H1 (cell line): ENCODE data around the gene THADA. TPM values are rescaled to one million over a fixed set of nuclear protein-coding genes. Genes with fewer than 3 reads are reported as not detected.

Source experiments
- CTCF ChIA-PET: fragments of 300-600 bp; sonication (Branson Sonifier 250); formaldehyde crosslinking; loops from one replicate; lab custom pipeline; 2021; ENCODE audit not compliant: partially characterized antibody; lab: Charles Lee
- POLR2A ChIA-PET: fragments of 300-600 bp; sonication (Branson Sonifier 250); formaldehyde crosslinking; loops from one replicate; lab custom pipeline; 2021; ENCODE audit warnings: inconsistent platforms; ENCODE audit not compliant: partially characterized antibody; lab: Charles Lee
- DNase-seq, 2 experiments: peaks; one replicate each; pipeline versions ENCODE4 v3.0.0 to v3.0.0-alpha.2; 2010 to 2022; ENCODE audit warnings: low spot score in 2 of 2, low read depth in 1 of 2, mixed read lengths in 1 of 2
- FAIRE-seq: peaks from 2 replicates; lab custom pipeline; 2011; peaks lifted over from hg19 to GRCh38; lab: Jason Lieb, UNC
- H2AFZ ChIP-seq: 2 replicates; pipeline ENCODE4 v1.8.1; 2012; ENCODE audit warnings: low read length, inconsistent platforms
- H2AK5ac ChIP-seq: 2 replicates; pipeline ENCODE4 v1.6.1; 2013; ENCODE audit warnings: low read depth, low read length
- H2BK120ac ChIP-seq: replicated peaks from 2 replicates; pipeline ENCODE3; 2013; ENCODE audit warnings: low read depth, low read length, inconsistent platforms
- H2BK12ac ChIP-seq: 2 replicates; pipeline ENCODE4 v1.6.1; 2013; ENCODE audit warnings: low read depth, low read length
- H2BK15ac ChIP-seq: 2 replicates; pipeline ENCODE4 v1.6.1; 2013; ENCODE audit warnings: low read length
- H2BK20ac ChIP-seq: 2 replicates; pipeline ENCODE4 v1.6.1; 2013; ENCODE audit warnings: low read length
- H2BK5ac ChIP-seq: 2 replicates; pipeline ENCODE4 v1.6.1; 2013; ENCODE audit warnings: low read depth, low read length
- H3K14ac ChIP-seq: 2 replicates; pipeline ENCODE4 v1.6.1; 2013; ENCODE audit warnings: inconsistent platforms; ENCODE audit not compliant: insufficient read length
- H3K18ac ChIP-seq: 2 replicates; pipeline ENCODE4 v1.6.1; 2013; ENCODE audit warnings: low read length; ENCODE audit errors: extremely low read depth
- H3K23ac ChIP-seq: 2 replicates; pipeline ENCODE4 v1.6.1; 2013; ENCODE audit warnings: inconsistent platforms; ENCODE audit not compliant: insufficient read length
- H3K23me2 ChIP-seq: 2 replicates; pipeline ENCODE4 v1.6.1; 2013; ENCODE audit warnings: low read depth, low read length
- H3K27ac ChIP-seq: 2 replicates; pipeline ENCODE4 v1.6.1; 2011; ENCODE audit warnings: low read depth, low read length, inconsistent platforms
- H3K27me3 ChIP-seq, 4 experiments: replicated peaks in 1 of 4; 1 replicate in 1 of 4; 2 replicates in 3 of 4; pipeline versions ENCODE4 v1.6.1 to v1.8.1; 2011 to 2013; ENCODE audit warnings: low read length in 3 of 4, mild to moderate bottlenecking in 3 of 4, inconsistent platforms in 2 of 4, mixed read lengths in 2 of 4, moderate library complexity in 1 of 4; ENCODE audit not compliant: control insufficient read depth in 3 of 4, insufficient read depth in 3 of 4; ENCODE audit errors: extremely low read depth in 1 of 4
- H3K36me3 ChIP-seq, 4 experiments: 2 replicates each; pipeline versions ENCODE4 v1.6.1 to v1.8.1; 2011 to 2013; ENCODE audit warnings: mild to moderate bottlenecking in 4 of 4, low read length in 3 of 4, moderate library complexity in 2 of 4, control low read depth in 1 of 4, inconsistent platforms in 1 of 4; ENCODE audit not compliant: insufficient read depth in 4 of 4, control insufficient read depth in 2 of 4
- H3K4ac ChIP-seq: replicated peaks from 2 replicates; pipeline ENCODE3; 2013; ENCODE audit warnings: low read length, low read depth, mixed read lengths, inconsistent platforms; ENCODE audit not compliant: insufficient read length
- H3K4me1 ChIP-seq, 4 experiments: replicated peaks in 1 of 4; 1 replicate in 1 of 4; 2 replicates in 3 of 4; pipeline versions ENCODE4 v1.6.1 to v1.8.1; 2011 to 2013; ENCODE audit warnings: low read length in 3 of 4, inconsistent platforms in 2 of 4, mixed read lengths in 1 of 4; ENCODE audit not compliant: insufficient read depth in 4 of 4, control insufficient read depth in 3 of 4
- H3K4me2 ChIP-seq, 2 experiments: 2 replicates each; pipeline versions ENCODE4 v1.6.1 to v1.8.1; 2011 to 2013; ENCODE audit warnings: low read depth in 2 of 2, low read length in 2 of 2, control low read depth in 1 of 2, inconsistent platforms in 1 of 2, mild to moderate bottlenecking in 1 of 2; ENCODE audit not compliant: insufficient read depth in 1 of 2
- H3K4me3 ChIP-seq, 4 experiments: fragments of 200-600, 300-600 bp in 1 of 4; sonication (generic), shearing (Covaris generic), sonication (Bioruptor Twin) in 1 of 4; 2 replicates each; pipeline versions ENCODE4 v1.5.1 to v1.8.1; 2011 to 2016; ENCODE audit warnings: low read length in 4 of 4, low read depth in 3 of 4, control low read depth in 2 of 4, inconsistent platforms in 2 of 4, mild to moderate bottlenecking in 2 of 4, mixed read lengths in 1 of 4, moderate library complexity in 1 of 4; ENCODE audit not compliant: insufficient read depth in 2 of 4; ENCODE audit errors: extremely low read depth in 1 of 4
- H3K56ac ChIP-seq: replicated peaks from 2 replicates; pipeline ENCODE3; 2013; ENCODE audit warnings: low read depth, mild to moderate bottlenecking, mixed read lengths, low read length, inconsistent platforms; ENCODE audit not compliant: insufficient read length
- H3K79me1 ChIP-seq: 2 replicates; pipeline ENCODE4 v1.6.1; 2013; ENCODE audit warnings: low read depth, low read length, control low read depth
- H3K79me2 ChIP-seq, 2 experiments: 2 replicates each; pipeline versions ENCODE4 v1.6.1 to v1.8.1; 2012 to 2013; ENCODE audit warnings: low read length in 2 of 2, mild to moderate bottlenecking in 2 of 2, inconsistent platforms in 1 of 2; ENCODE audit not compliant: insufficient read depth in 2 of 2, control insufficient read depth in 1 of 2
- H3K9ac ChIP-seq, 4 experiments: replicated peaks in 1 of 4; 1 replicate in 1 of 4; 2 replicates in 3 of 4; pipeline versions ENCODE4 v1.6.1 to v1.8.1; 2011 to 2013; ENCODE audit warnings: low read depth in 3 of 4, low read length in 3 of 4, control low read depth in 2 of 4, mild to moderate bottlenecking in 2 of 4, moderate library complexity in 2 of 4, inconsistent platforms in 1 of 4; ENCODE audit errors: extremely low read depth in 1 of 4
- H3K9me3 ChIP-seq, 2 experiments: 2 replicates each; pipeline versions ENCODE4 v1.6.1 to v1.8.1; 2012 to 2013; ENCODE audit warnings: mild to moderate bottlenecking in 2 of 2, moderate library complexity in 2 of 2, control low read depth in 1 of 2, inconsistent platforms in 1 of 2, low read depth in 1 of 2, low read length in 1 of 2, mixed read lengths in 1 of 2; ENCODE audit not compliant: insufficient read depth in 2 of 2
- H4K20me1 ChIP-seq, 2 experiments: replicated peaks in 1 of 2; 2 replicates each; pipeline versions ENCODE3 to v1.8.1; 2011 to 2013; ENCODE audit warnings: inconsistent platforms in 2 of 2, low read length in 2 of 2, mild to moderate bottlenecking in 1 of 2; ENCODE audit not compliant: insufficient read depth in 2 of 2, control insufficient read depth in 1 of 2
- H4K5ac ChIP-seq: 2 replicates; pipeline ENCODE4 v1.6.1; 2013; ENCODE audit warnings: low read length, low read depth, mixed read lengths, inconsistent platforms; ENCODE audit not compliant: insufficient read length
- H4K8ac ChIP-seq: 2 replicates; pipeline ENCODE4 v1.8.0; 2013; ENCODE audit warnings: mild to moderate bottlenecking, moderate library complexity, low read length, inconsistent platforms; ENCODE audit not compliant: insufficient read depth; ENCODE audit errors: extremely low read depth
- H4K91ac ChIP-seq: replicated peaks from 2 replicates; pipeline ENCODE3; 2013; ENCODE audit warnings: low read length, mixed read lengths, inconsistent platforms; ENCODE audit not compliant: insufficient read length
- ASH2L ChIP-seq: fragments of 200-600, 300-600 bp; sonication (generic); IDR thresholded peaks from one replicate; pipeline ENCODE4 v1.7.1; 2017; ENCODE audit warnings: low read length
- ATF3 ChIP-seq: IDR thresholded peaks from 2 replicates; pipeline ENCODE4 v1.6.1; 2011; ENCODE audit warnings: low read depth, mild to moderate bottlenecking, low read length; ENCODE audit not compliant: insufficient read depth
- BCL11A ChIP-seq, 2 experiments: IDR thresholded peaks; one replicate each; pipeline ENCODE4 v1.6.1; 2011; ENCODE audit warnings: low read depth in 2 of 2, low read length in 2 of 2, mild to moderate bottlenecking in 2 of 2
- BRCA1 ChIP-seq: IDR thresholded peaks from 2 replicates; pipeline ENCODE4 v1.6.1; 2012; ENCODE audit warnings: low read depth, low read length, improper control_type of control experiment
- CEBPB ChIP-seq: IDR thresholded peaks from 2 replicates; pipeline ENCODE4 v1.6.1; 2012; ENCODE audit warnings: low read depth, low read length
- CREB1 ChIP-seq: IDR thresholded peaks from 2 replicates; pipeline ENCODE4 v1.6.1; 2012; ENCODE audit warnings: inconsistent platforms
- GTF2F1 ChIP-seq: IDR thresholded peaks from 2 replicates; pipeline ENCODE4 v1.6.1; 2012; ENCODE audit warnings: low read depth, low read length, improper control_type of control experiment, borderline replicate concordance
- JUN ChIP-seq: IDR thresholded peaks from 2 replicates; pipeline ENCODE4 v1.6.1; 2011; ENCODE audit warnings: low read depth, mild to moderate bottlenecking, improper control_type of control experiment, low read length
- KDM5A ChIP-seq: fragments of 200-600 bp; IDR thresholded peaks from 2 replicates; pipeline ENCODE4 v1.7.1; 2012; ENCODE audit warnings: mild to moderate bottlenecking, low read length, inconsistent platforms, mixed read lengths
- NANOG ChIP-seq: IDR thresholded peaks from 2 replicates; pipeline ENCODE4 v1.6.1; 2011; ENCODE audit warnings: low read length, low read depth, mild to moderate bottlenecking, inconsistent platforms; ENCODE audit not compliant: insufficient read depth, poor library complexity, severe bottlenecking
- RAD21 ChIP-seq, 2 experiments: IDR thresholded peaks in 1 of 2; conservative IDR thresholded peaks in 1 of 2; 2 replicates each; pipeline ENCODE4 v1.6.1; 2011; ENCODE audit warnings: low read depth in 2 of 2, low read length in 2 of 2, improper control_type of control experiment in 1 of 2, inconsistent platforms in 1 of 2, mild to moderate bottlenecking in 1 of 2, moderate library complexity in 1 of 2
- SRF ChIP-seq: IDR thresholded peaks from 2 replicates; pipeline ENCODE4 v1.6.1; 2011; ENCODE audit warnings: mild to moderate bottlenecking, low read depth, low read length, moderate library complexity
- ZNF274 ChIP-seq: IDR thresholded peaks from 2 replicates; pipeline ENCODE4 v1.7.0; 2012; ENCODE audit warnings: low read length, borderline replicate concordance; ENCODE audit errors: extremely low read depth
- WGBS, 2 experiments: shearing (Covaris generic) in 1 of 2; methylation state at CpG; one replicate each; pipeline versions ENCODE4 v1.1.6 to v1.1.7; 2013 to 2015; ENCODE audit warnings: low lambda C conversion rate in 2 of 2, mixed read lengths in 2 of 2, inconsistent platforms in 1 of 2, low coverage in 1 of 2, missing lambda C conversion rate in 1 of 2; ENCODE audit not compliant: insufficient replicate concordance in 2 of 2, insufficient coverage in 1 of 2, insufficient read length in 1 of 2; ENCODE audit errors: extremely low coverage in 1 of 2, missing lambda C conversion rate in 1 of 2; 5-methylcytosine and 5-hydroxymethylcytosine counted together
- polyA plus RNA-seq, 7 experiments: library from polyadenylated mRNA; depleted of rRNA in 3 of 7; stranded (reverse) in 5 of 7; unstranded in 2 of 7; fragments of >200 nt in 5 of 7; fragments of 200-250 nt in 2 of 7; gene quantifications; 1 replicate in 5 of 7; 2 replicates in 1 of 7; 4 replicates in 1 of 7; pipeline versions ENCODE4 v1.2.1 to v1.2.3, GENCODE V29; 2011 to 2013; ENCODE audit warnings: missing spikeins in 2 of 7, mixed read lengths in 2 of 7
- total RNA-seq: library from RNA; stranded (reverse); fragmentation: NEBNext Ultra II Directional; extraction: Animal tissue kit (Norgen Biotek cat#: 25700); gene quantifications from 2 replicates; pipeline ENCODE4 v1.2.1, GENCODE V29; 2021

The THADA gene
- total and polyA plus RNA-seq, 2 of the 8 experiments (the other 6 are each of a cell fraction or from before 2014, with no cell fraction given), result 22.4 to 26.8 TPM

- Histone ChIP-seq H3K56ac (no peak overlapping the region), H3K79me2 (no peaks in the 10 kb centered on the region), H2AFZ (no peak overlapping the region), H2BK5ac (no peak overlapping the region)
- CTCF ChIA-PET, result no interaction called here
- no peak for TF ChIP-seq JUN
- no peak for TF ChIP-seq RAD21 (IDR thresholded peaks at IDR 0.05 in 1 of 2, conservative IDR thresholded peaks at IDR 0.05 in 1 of 2; ENCODE audit: low read depth in 2 of 2, low read length in 2 of 2)
- no peak for TF ChIP-seq CREB1
- no peak for TF ChIP-seq ATF3
- TF ChIP-seq ZNF274, result no peak
- TF ChIP-seq NANOG, result no peak
- no peak for TF ChIP-seq SRF
- TF ChIP-seq GTF2F1, result no peak
- TF ChIP-seq ASH2L, result no peak
- TF ChIP-seq KDM5A, result no peak
- TF ChIP-seq BRCA1, result no peak
- TF ChIP-seq BCL11A (IDR thresholded peaks at IDR 0.05; ENCODE audit: low read depth in 2 of 2, low read length in 2 of 2), result no peak
- TF ChIP-seq CEBPB, result no peak
- TF ChIP-seq, all 59 proteins: peak for 0
- no peak overlapping the region for H3K9ac ChIP-seq
- H2BK20ac ChIP-seq, result no peak overlapping the region
- no peaks in the 10 kb centered on the region; a peak in 2 of 7 replicates for H3K4me1 ChIP-seq
- no peak overlapping the region for H3K4ac ChIP-seq
- no peaks in the 10 kb centered on the region for H3K9me3 ChIP-seq
- H3K18ac ChIP-seq, result no peak overlapping the region
- no peak overlapping the region for H3K4me2 ChIP-seq
- no peak overlapping the region for H2BK120ac ChIP-seq
- FAIRE-seq (no peak), DNase-seq (no peak)
- no peak overlapping the region for H2BK12ac ChIP-seq
- H2AK5ac ChIP-seq, result no peak overlapping the region
- H3K79me1 ChIP-seq, result no peaks in the 10 kb centered on the region
- no peak overlapping the region for H4K91ac ChIP-seq
- no peak overlapping the region for H3K4me3 ChIP-seq
- no peaks in the 10 kb centered on the region for H4K20me1 ChIP-seq
- H3K14ac ChIP-seq, result no peak overlapping the region
- no peaks in the 10 kb centered on the region for H3K27me3 ChIP-seq
- no peak overlapping the region for H2BK15ac ChIP-seq
- H3K36me3 ChIP-seq, result no peaks in the 10 kb centered on the region
- no peak overlapping the region for H3K27ac ChIP-seq
- WGBS, 2 experiments, result 88% methylated on average over 3 of the region's 3 CpGs; no CpG with 5 or more reads in 1 of the 2 experiments
- H4K5ac ChIP-seq, result no peak overlapping the region
- no peak overlapping the region for H3K23ac ChIP-seq
- POLR2A ChIA-PET, result no interaction called here
- H4K8ac ChIP-seq, result no peak overlapping the region
- H3K23me2 ChIP-seq, result no peaks in the 10 kb centered on the region
Observed at GRCh38 chr2:43375746-43376522, 219.9 kb downstream of the THADA start.
